ENCODE results near the gene E2F4.

Gene E2F4

GRCh38 chr16:67236563-67237395 lies 44.8 kb downstream of the E2F4 start:
- DNase-seq, result no peak

- DNase-seq, result no peak
Observed at GRCh38 chr16:67237396-67238277, 45.7 kb downstream of the E2F4 start.

- DNase-seq, result no peak
Observed at GRCh38 chr16:67238278-67238575, 46.3 kb downstream of the E2F4 start.

GRCh38 chr16:67238806-67239470 lies 47.0 kb downstream of the E2F4 start:
- no peak for DNase-seq

GRCh38 chr16:67240506-67240905 lies 48.6 kb downstream of the E2F4 start:
- no peak for DNase-seq

- DNase-seq, result peak; percentile 34
Observed at GRCh38 chr16:67241008-67241900, 49.3 kb downstream of the E2F4 start.

- DNase-seq, result no peak
Observed at GRCh38 chr16:67242138-67242730, 50.3 kb downstream of the E2F4 start.

- no peak for DNase-seq
Observed at GRCh38 chr16:67243481-67243880, 51.5 kb downstream of the E2F4 start.

- DNase-seq, result peak; percentile 62
Observed at GRCh38 chr16:67244387-67245185, 52.6 kb downstream of the E2F4 start.

- DNase-seq, result no peak
Observed at GRCh38 chr16:67245186-67245585, 53.2 kb downstream of the E2F4 start.

GRCh38 chr16:67245674-67246080 lies 53.7 kb downstream of the E2F4 start:
- no peak for DNase-seq

- DNase-seq, result peak; percentile 90
Observed at GRCh38 chr16:67246081-67246755, 54.3 kb downstream of the E2F4 start.

- no peak for DNase-seq
Observed at GRCh38 chr16:67246756-67247191, 54.8 kb downstream of the E2F4 start.

GRCh38 chr16:67247192-67248072 lies 55.5 kb downstream of the E2F4 start, which contains the start of gene FHOD1:
Gene FHOD1, minus strand, starts transcription at chr16:67247481. Its CDS starts 71 bp downstream, at chr16:67247410.
- peak; percentile 96 for DNase-seq

- DNase-seq, result no peak
Observed at GRCh38 chr16:67248073-67248400, 56.1 kb downstream of the E2F4 start.
